HG03457 (cell line): ENCODE results near the gene TRA2B.

ENCODE experiments used
- ATAC-seq: cut with Tn5 transposase; IDR thresholded peaks from one replicate; pipeline ENCODE4 v1.9.1; 2021; ENCODE audit warnings: moderate number of reproducible peaks; ENCODE audit not compliant: unreplicated experiment

The TRA2B gene

GRCh38 chr3:185878920-185879319 is 58.9 kb downstream of the TRA2B start:
- no peak for ATAC-seq

- ATAC-seq, result no peak
Measured at GRCh38 chr3:185874119-185874518, 63.7 kb downstream of the TRA2B start.

- ATAC-seq, result no peak
Measured at GRCh38 chr3:185867650-185868049, 70.2 kb downstream of the TRA2B start.

- no peak for ATAC-seq
Measured at GRCh38 chr3:185866995-185867394, 70.8 kb downstream of the TRA2B start.

- ATAC-seq, result no peak
Measured at GRCh38 chr3:185866555-185866954, 71.3 kb downstream of the TRA2B start.
